ENCODE data around the gene VRK3.

The VRK3 gene

GRCh38 chr19:49929611-49930482 is 95.3 kb downstream of the VRK3 start:
- DNase-seq (ENCODE audit: low read depth): peak; percentile 94

- DNase-seq (ENCODE audit: low read depth): no peak
Observed at GRCh38 chr19:49929121-49929610, 96.0 kb downstream of the VRK3 start, which contains the start of the genes ATF5 and NUP62. Gene ATF5, plus strand, starts transcription at chr19:49929205. Its CDS starts 1,646 bp downstream, at chr19:49930851. Gene NUP62, minus strand, starts transcription at chr19:49929504. Its CDS starts 19,697 bp downstream, at chr19:49909807.

- DNase-seq (ENCODE audit: low read depth): no peak
Observed at GRCh38 chr19:49927526-49928264, 97.5 kb downstream of the VRK3 start.

GRCh38 chr19:49926515-49926914 is 98.7 kb downstream of the VRK3 start:
- no peak for DNase-seq (ENCODE audit: low read depth)
